Osteocyte (in vitro differentiated cells): ENCODE results near the gene RREB1. TPM values are rescaled to one million over a fixed set of nuclear protein-coding genes. Genes with fewer than 3 reads are reported as not detected.

Source experiments
- DNase-seq: peaks from one replicate; pipeline ENCODE4 v3.0.0; 2021; ENCODE audit warnings: mixed read lengths; ENCODE audit not compliant: unreplicated experiment; ENCODE audit errors: extremely low spot score
- H3K27ac Mint-ChIP-seq: one replicate; pipeline ENCODE4 v1.8.0; 2021; ENCODE audit warnings: mild to moderate bottlenecking, mixed read lengths; ENCODE audit not compliant: unreplicated experiment
- H3K27me3 Mint-ChIP-seq: one replicate; pipeline ENCODE4 v1.8.0; 2021; ENCODE audit warnings: mixed read lengths; ENCODE audit not compliant: unreplicated experiment
- H3K36me3 Mint-ChIP-seq: one replicate; pipeline ENCODE4 v1.8.0; 2021; ENCODE audit warnings: mixed read lengths; ENCODE audit not compliant: unreplicated experiment
- H3K4me1 Mint-ChIP-seq: one replicate; pipeline ENCODE4 v1.8.0; 2021; ENCODE audit warnings: mixed read lengths; ENCODE audit not compliant: unreplicated experiment
- H3K4me3 Mint-ChIP-seq: one replicate; pipeline ENCODE4 v1.8.0; 2021; ENCODE audit warnings: mild to moderate bottlenecking, moderate library complexity, mixed read lengths; ENCODE audit not compliant: unreplicated experiment
- H3K9me3 Mint-ChIP-seq: one replicate; pipeline ENCODE4 v1.8.0; 2021; ENCODE audit warnings: mixed read lengths; ENCODE audit not compliant: unreplicated experiment
- CTCF ChIP-seq: fragments of 200-600 bp; sonication (generic); IDR thresholded peaks from 2 replicates; pipeline ENCODE4 v1.5.0; 2021; ENCODE audit warnings: antibody characterized with exemption, mild to moderate bottlenecking, moderate library complexity
- total RNA-seq: library from RNA; stranded (reverse); gene quantifications from 2 replicates; pipeline ENCODE4 v1.2.1, GENCODE V29; 2021

RREB1 gene
- total RNA-seq, 1 donor from 2014 or later: 29.9 TPM

GRCh38 chr6:7196685-7197283 lies 89.0 kb downstream of the RREB1 start:
- Mint-ChIP-seq H3K27me3 (no peaks in the 10 kb centered on the region), H3K27ac (no peak overlapping the region), H3K9me3 (no peaks in the 10 kb centered on the region), H3K4me3 (no peak overlapping the region), H3K4me1 (peaks cover 7% of the 10 kb centered on the region), H3K36me3 (peaks cover 26% of the 10 kb centered on the region)
- no peak for TF ChIP-seq CTCF
- DNase-seq: no peak

GRCh38 chr6:7197747-7198146 lies 90.0 kb downstream of the RREB1 start:
- H3K4me3 Mint-ChIP-seq: no peak overlapping the region
- no peak overlapping the region for H3K27ac Mint-ChIP-seq
- peaks cover 7% of the 10 kb centered on the region for H3K4me1 Mint-ChIP-seq
- no peaks in the 10 kb centered on the region for H3K27me3 Mint-ChIP-seq
- no peak for DNase-seq
- TF ChIP-seq CTCF: no peak
- H3K36me3 Mint-ChIP-seq: peaks cover 28% of the 10 kb centered on the region
- no peaks in the 10 kb centered on the region for H3K9me3 Mint-ChIP-seq

- Mint-ChIP-seq H3K4me3 (no peak overlapping the region), H3K36me3 (peaks cover 28% of the 10 kb centered on the region), H3K27ac (no peak overlapping the region), H3K27me3 (no peaks in the 10 kb centered on the region), H3K4me1 (peaks cover 7% of the 10 kb centered on the region), H3K9me3 (no peaks in the 10 kb centered on the region)
- DNase-seq: no peak
- no peak for TF ChIP-seq CTCF
These were observed 91.4 kb downstream of the RREB1 start for GRCh38 chr6:7198833-7199800.

- no peaks in the 10 kb centered on the region for H3K9me3 Mint-ChIP-seq
- TF ChIP-seq CTCF: no peak
- no peaks in the 10 kb centered on the region for H3K27me3 Mint-ChIP-seq
- peaks cover 13% of the 10 kb centered on the region for H3K4me1 Mint-ChIP-seq
- DNase-seq: no peak
- H3K27ac Mint-ChIP-seq: no peak overlapping the region
- no peak overlapping the region for H3K4me3 Mint-ChIP-seq
- peaks cover 33% of the 10 kb centered on the region for H3K36me3 Mint-ChIP-seq
These were observed 93.1 kb downstream of the RREB1 start for GRCh38 chr6:7200598-7201443.
